Stimulated activated CD8-positive, alpha-beta memory T cell treated with anti-CD3 and anti-CD28 coated beads, Interleukin-4, amount 100 ng/mL, for 1 hour (primary cell): ENCODE measurements around the gene PKP4.

Source experiments
- DNase-seq, 2 donors: peaks; one replicate each; pipeline ENCODE4 v3.0.0-alpha.2; 2020; ENCODE audit warnings: low read depth in 2 of 2, low spot score in 1 of 2

Gene PKP4

GRCh38 chr2:158645299-158645698 lies 188.5 kb downstream of the PKP4 start:
- DNase-seq: no peak

- no peak for DNase-seq
Measured at GRCh38 chr2:158647436-158648231, 190.9 kb downstream of the PKP4 start.

GRCh38 chr2:158649846-158650245 lies 193.1 kb downstream of the PKP4 start:
- DNase-seq: no peak

GRCh38 chr2:158650646-158651357 lies 194.1 kb downstream of the PKP4 start:
- no peak for DNase-seq

GRCh38 chr2:158651358-158652057 lies 194.8 kb downstream of the PKP4 start:
- no peak for DNase-seq

- no peak for DNase-seq
Measured at GRCh38 chr2:158655628-158656027, 198.9 kb downstream of the PKP4 start.

- no peak for DNase-seq
Measured at GRCh38 chr2:158656492-158657229, 199.9 kb downstream of the PKP4 start.

- no peak for DNase-seq
Measured at GRCh38 chr2:158658396-158658795, 201.6 kb downstream of the PKP4 start.

- no peak for DNase-seq
Measured at GRCh38 chr2:158659483-158659882, 202.7 kb downstream of the PKP4 start.

- no peak for DNase-seq
Measured at GRCh38 chr2:158661231-158661630, 204.5 kb downstream of the PKP4 start.

- DNase-seq: no peak
Measured at GRCh38 chr2:158662421-158662820, 205.7 kb downstream of the PKP4 start.

- DNase-seq: no peak
Measured at GRCh38 chr2:158663796-158664195, 207.0 kb downstream of the PKP4 start.

GRCh38 chr2:158664987-158665386 lies 208.2 kb downstream of the PKP4 start:
- no peak for DNase-seq

GRCh38 chr2:158665536-158666302 lies 209.0 kb downstream of the PKP4 start:
- DNase-seq: no peak

- DNase-seq: no peak
Measured at GRCh38 chr2:158666969-158667368, 210.2 kb downstream of the PKP4 start.

- no peak for DNase-seq
Measured at GRCh38 chr2:158667586-158667985, 210.8 kb downstream of the PKP4 start.

GRCh38 chr2:158668001-158668765 lies 211.4 kb downstream of the PKP4 start:
- no peak for DNase-seq

GRCh38 chr2:158670292-158670691 lies 213.5 kb downstream of the PKP4 start:
- no peak for DNase-seq

- DNase-seq: no peak
Measured at GRCh38 chr2:158671360-158672245, 214.9 kb downstream of the PKP4 start.
